NB4 (cell line): ENCODE data around the gene ERVW-1.

Source experiments
- CTCF ChIP-seq: IDR thresholded peaks from one replicate; pipeline ENCODE4 v1.5.1; 2012; ENCODE audit warnings: low read depth, low read length
- MYC ChIP-seq: IDR thresholded peaks from 2 replicates; pipeline ENCODE4 v1.6.1; 2011; ENCODE audit warnings: low read depth, low read length
- POLR2A ChIP-seq: IDR thresholded peaks from 2 replicates; pipeline ENCODE4 v1.6.1; 2011; ENCODE audit warnings: mild to moderate bottlenecking; ENCODE audit not compliant: insufficient read length; ENCODE audit errors: extremely low read depth
- TF ChIP-seq, protein P1 (sequence below): IDR thresholded peaks from 2 replicates; pipeline ENCODE4 v1.6.1; 2011; ENCODE audit warnings: low read depth, low read length

- no peak for TF ChIP-seq CTCF
- TF ChIP-seq POLR2A, result no peak
- TF ChIP-seq, protein P1, sequence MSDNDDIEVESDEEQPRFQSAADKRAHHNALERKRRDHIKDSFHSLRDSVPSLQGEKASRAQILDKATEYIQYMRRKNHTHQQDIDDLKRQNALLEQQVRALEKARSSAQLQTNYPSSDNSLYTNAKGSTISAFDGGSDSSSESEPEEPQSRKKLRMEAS, result no peak
- no peak for TF ChIP-seq MYC
These were observed 54.0 kb downstream of the ERVW-1 start for GRCh38 chr7:92423710-92424131.
